Measurements from ENCODE around the gene PHF24.
"Not testable (repeated sequence)": the region's sequence is repeated elsewhere in the genome, so short reads cannot be mapped to it uniquely, and the experiment has no call there.

GRCh38 chr9:34956066-34956465 lies 2.0 kb upstream of the PHF24 start:
- TF ChIP-seq TARDBP (IDR thresholded peaks at IDR 0.05); SP1 (IDR thresholded peaks at IDR 0.05); FOXA1 (IDR thresholded peaks at IDR 0.05); BHLHE40 (IDR thresholded peaks at IDR 0.05; ENCODE audit: borderline replicate concordance); ARNT (IDR thresholded peaks at IDR 0.05); L3MBTL2 (conservative IDR thresholded peaks at IDR 0.05); FOXM1 (IDR thresholded peaks at IDR 0.05; ENCODE audit: borderline replicate concordance); FOXK2 (IDR thresholded peaks at IDR 0.05); SUZ12 (IDR thresholded peaks at IDR 0.05); HDGF (IDR thresholded peaks at IDR 0.05; ENCODE audit: borderline replicate concordance); ZNF384 (IDR thresholded peaks at IDR 0.05); NFRKB (IDR thresholded peaks at IDR 0.05): not testable (repeated sequence)
